Astrocyte of the cerebellum (primary cell): Measurements from ENCODE around the gene ZC3H10.

Experiments used
- DNase-seq: peaks from one replicate; pipeline ENCODE4 v3.0.0-alpha.2; 2011; ENCODE audit warnings: low read depth
- H3K4me3 ChIP-seq: 2 replicates; pipeline ENCODE4 v1.5.1; 2011; ENCODE audit warnings: mild to moderate bottlenecking, low read depth, low read length, moderate library complexity
- CTCF ChIP-seq: IDR thresholded peaks from 2 replicates; pipeline ENCODE4 v1.5.1; 2012; ENCODE audit warnings: low read length, low read depth, moderate library complexity, mild to moderate bottlenecking; ENCODE audit errors: missing control alignments
- in situ Hi-C: cut with HindIII; loops from 2 replicates; pipeline ENCODE4 v1.10.0; 2017; ENCODE audit warnings: low sequenced_read_pairs

Gene ZC3H10

GRCh38 chr12:56126732-56127239, 8.7 kb downstream of the ZC3H10 start:
- DNase-seq, result no peak
- in situ Hi-C loops, result loop anchor here (5.0 to 10.0 kb wide), 2 partner anchors 48 to 96 kb away; partner anchors contain the start of genes NABP2 and RNF41
- TF ChIP-seq CTCF, result no peak
- H3K4me3 ChIP-seq, result no peak overlapping the region

- no peak for TF ChIP-seq CTCF
Measured at GRCh38 chr12:56127485-56127887, 9.4 kb downstream of the ZC3H10 start.

GRCh38 chr12:56127888-56128669, 10.0 kb downstream of the ZC3H10 start, which contains the start of gene ESYT1:
TSS of gene ESYT1 (plus strand) at chr12:56128267. CDS start at chr12:56128320, 53 bp downstream.
- TF ChIP-seq CTCF, result no peak
- peak within 1 kb of the TSS; percentile 92 for H3K4me3 ChIP-seq
- peak; percentile 100 for DNase-seq
- in situ Hi-C loops, result loop anchor here (5.0 to 10.0 kb wide), 2 partner anchors 47 to 94 kb away; partner anchors contain the start of genes NABP2 and RNF41

More at GRCh38 chr12:56127485-56127887, 9.4 kb downstream of the ZC3H10 start:
- H3K4me3 ChIP-seq, result peak overlapping the region; percentile 38
- in situ Hi-C loops, result loop anchor here (5.0 to 10.0 kb wide), 2 partner anchors 47 to 95 kb away; partner anchors contain the start of genes NABP2 and RNF41
- no peak for DNase-seq

- in situ Hi-C loops, result loop anchor here (5.0 to 10.0 kb wide), 2 partner anchors 46 to 94 kb away; partner anchors contain the start of genes NABP2 and RNF41
- no peak for DNase-seq
- TF ChIP-seq CTCF, result no peak
Measured at GRCh38 chr12:56128670-56129205, 10.7 kb downstream of the ZC3H10 start.

GRCh38 chr12:56129206-56129941, 11.3 kb downstream of the ZC3H10 start:
- TF ChIP-seq CTCF, result no peak
- in situ Hi-C loops, result loop anchor here (5.0 to 10.0 kb wide), 2 partner anchors 45 to 93 kb away; partner anchors contain the start of genes NABP2 and RNF41
- peak overlapping the region; percentile 92 for H3K4me3 ChIP-seq
- no peak for DNase-seq

More at GRCh38 chr12:56128670-56129205, 10.7 kb downstream of the ZC3H10 start:
- H3K4me3 ChIP-seq, result peak overlapping the region; percentile 92
